Tibial artery (tissue), 4 donors: ENCODE measurements around the gene TMX3.

Experiments
- DNase-seq, 2 donors: peaks; one replicate each; pipeline ENCODE4 v3.0.0-alpha.2; 2019
- H3K27ac ChIP-seq, 2 donors: fragments of 200-600 bp; sonication (generic) in 1 of 2; 1 replicate in 1 of 2; 2 replicates in 1 of 2; pipeline ENCODE4 v1.5.1; 2018 to 2019; ENCODE audit warnings: mild to moderate bottlenecking in 1 of 2
- H3K27me3 ChIP-seq, 2 donors: fragments of 200-600 bp; sonication (generic) in 1 of 2; one replicate each; pipeline versions ENCODE4 v1.5.1 to v1.6.0; 2016 to 2019
- H3K36me3 ChIP-seq, 3 donors: fragments of 200-600 bp; sonication (generic) in 2 of 3; one replicate each; pipeline ENCODE4 v1.5.1; 2016 to 2019; ENCODE audit warnings: mild to moderate bottlenecking in 2 of 3
- H3K4me1 ChIP-seq, 4 donors: fragments of 200-600 bp; sonication (generic) in 2 of 4; 1 replicate in 3 of 4; 2 replicates in 1 of 4; pipeline ENCODE4 v1.5.1; 2016 to 2019
- H3K4me3 ChIP-seq, 2 donors: fragments of 200-600 bp; sonication (generic) in 1 of 2; 1 replicate in 1 of 2; 2 replicates in 1 of 2; pipeline ENCODE4 v1.5.1; 2018 to 2019; ENCODE audit warnings: mild to moderate bottlenecking in 2 of 2
- H3K9me3 ChIP-seq, 3 donors: fragments of 200-600 bp; sonication (generic) in 1 of 3; one replicate each; pipeline ENCODE4 v1.5.1; 2016 to 2019
- CTCF ChIP-seq, 2 experiments: fragments of 200-600 bp in 1 of 2; fragments of 450-650 bp in 1 of 2; IDR thresholded peaks; one replicate each; pipeline ENCODE4 v1.5.1; 2017 to 2019; ENCODE audit warnings: antibody characterized with exemption in 2 of 2, mild to moderate bottlenecking in 1 of 2, moderate library complexity in 1 of 2
- intact Hi-C: fragments of 100-400 bp; cut with DNase I; formaldehyde crosslinking; loops from one replicate; pipeline ENCODE4 v1.15.0; 2023; ENCODE audit warnings: low total_unique reads

TMX3 gene

DNA sequence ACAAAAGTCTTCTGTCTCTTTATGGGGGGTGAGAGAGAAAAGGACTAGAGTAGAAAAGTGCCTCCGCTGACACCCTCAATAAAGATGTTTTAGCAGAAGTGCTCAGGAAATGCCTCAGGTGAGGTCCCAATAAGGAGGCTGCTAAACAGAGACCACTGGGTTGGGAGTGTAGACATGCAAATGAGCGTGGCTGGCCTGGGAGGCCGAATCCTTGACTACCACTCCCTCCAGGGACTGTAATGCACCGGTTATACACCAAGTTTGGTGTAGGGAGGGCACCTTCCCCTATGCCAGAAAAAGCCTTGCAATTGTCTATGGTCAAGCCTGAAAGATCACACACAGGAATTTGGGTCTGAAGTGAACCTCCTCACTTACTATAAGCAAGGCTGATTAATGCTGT is 1.8 kb downstream of the TMX3 start:
- Histone ChIP-seq H3K27me3 (no peaks in the 10 kb centered on the region), H3K4me3 (no peak overlapping the region), H3K27ac (no peak overlapping the region), H3K36me3 (peaks cover 23 to 37% (median 35%) of the 10 kb centered on the region in 3 donors), H3K9me3 (no peaks in the 10 kb centered on the region), H3K4me1 (peaks cover 0 to 22% (median 14%) of the 10 kb centered on the region in 4 donors)
- no peak for DNase-seq
- intact Hi-C loops, result no loop called here
- no peak for TF ChIP-seq CTCF (IDR thresholded peaks at IDR 0.05)

- H3K36me3 ChIP-seq, result peaks cover 28 to 54% (median 37%) of the 10 kb centered on the region in 3 donors
- DNase-seq, result no peak
- intact Hi-C loops, result no loop called here
These were observed 7.3 kb downstream of the TMX3 start for GRCh38 chr18:68707646-68708045.

GRCh38 chr18:68705119-68705518 is 9.8 kb downstream of the TMX3 start:
- Histone ChIP-seq H3K27me3 (no peaks in the 10 kb centered on the region), H3K36me3 (peaks cover 15 to 35% (median 17%) of the 10 kb centered on the region in 3 donors), H3K9me3 (no peaks in the 10 kb centered on the region), H3K27ac (no peak overlapping the region), H3K4me3 (no peak overlapping the region), H3K4me1 (peaks cover 0 to 4% (median 0%) of the 10 kb centered on the region in 4 donors)
- DNase-seq, result no peak
- intact Hi-C loops, result no loop called here
- TF ChIP-seq CTCF (IDR thresholded peaks at IDR 0.05), result no peak

More at GRCh38 chr18:68707646-68708045, 7.3 kb downstream of the TMX3 start:
- no peaks in the 10 kb centered on the region for H3K27me3 ChIP-seq
- no peak overlapping the region for H3K27ac ChIP-seq
- H3K4me3 ChIP-seq, result no peak overlapping the region
- H3K4me1 ChIP-seq, result peaks cover 0 to 4% (median 2%) of the 10 kb centered on the region in 4 donors
- TF ChIP-seq CTCF (IDR thresholded peaks at IDR 0.05), result no peak
- no peaks in the 10 kb centered on the region for H3K9me3 ChIP-seq

GRCh38 chr18:68703326-68703725 is 11.6 kb downstream of the TMX3 start:
- H3K27ac ChIP-seq, result no peak overlapping the region

DNA sequence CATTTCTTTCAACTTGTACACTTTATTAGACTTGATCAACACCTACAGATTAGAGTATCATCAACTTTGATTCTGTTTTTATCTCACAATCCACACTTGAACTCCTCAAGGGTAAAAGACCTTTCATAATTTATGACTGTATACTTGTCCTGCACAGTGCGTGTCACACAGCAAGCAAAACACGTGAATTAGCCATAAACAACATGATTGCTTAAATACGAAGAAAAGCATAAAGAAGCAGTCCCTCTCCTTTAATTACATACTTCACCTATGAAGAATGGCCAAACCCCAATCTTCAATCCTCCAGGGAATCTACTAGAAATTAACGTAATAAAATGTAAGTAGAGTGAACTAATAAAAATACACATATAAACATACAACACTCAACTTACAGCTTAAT is 13.6 kb downstream of the TMX3 start:
- no peak for DNase-seq
- H3K36me3 ChIP-seq, result peaks cover 11 to 21% (median 13%) of the 10 kb centered on the region in 3 donors
- no peaks in the 10 kb centered on the region for H3K9me3 ChIP-seq
- no peaks in the 10 kb centered on the region for H3K27me3 ChIP-seq
- H3K4me1 ChIP-seq, result peaks cover 0 to 4% (median 0%) of the 10 kb centered on the region in 4 donors
- no peak for TF ChIP-seq CTCF (IDR thresholded peaks at IDR 0.05)
- H3K4me3 ChIP-seq, result no peak overlapping the region
- intact Hi-C loops, result no loop called here
- H3K27ac ChIP-seq, result no peak overlapping the region

More at GRCh38 chr18:68703326-68703725, 11.6 kb downstream of the TMX3 start:
- Histone ChIP-seq H3K9me3 (no peaks in the 10 kb centered on the region), H3K4me1 (peaks cover 0 to 4% (median 0%) of the 10 kb centered on the region in 4 donors), H3K27me3 (no peaks in the 10 kb centered on the region), H3K4me3 (no peak overlapping the region), H3K36me3 (peaks cover under 1 to 21% (median 5%) of the 10 kb centered on the region in 3 donors)
- no peak for TF ChIP-seq CTCF (IDR thresholded peaks at IDR 0.05)
- intact Hi-C loops, result no loop called here
- DNase-seq, result no peak

GRCh38 chr18:68699043-68699442 is 15.9 kb downstream of the TMX3 start:
- intact Hi-C loops, result no loop called here
- Histone ChIP-seq H3K9me3 (no peaks in the 10 kb centered on the region), H3K36me3 (peaks cover 17 to 29% (median 27%) of the 10 kb centered on the region in 3 donors), H3K27ac (no peak overlapping the region), H3K27me3 (no peaks in the 10 kb centered on the region), H3K4me3 (no peak overlapping the region), H3K4me1 (no peaks in the 10 kb centered on the region)
- DNase-seq, result no peak
- no peak for TF ChIP-seq CTCF (IDR thresholded peaks at IDR 0.05)
